Islet of Langerhans (tissue), 1 donor: ENCODE measurements around the gene YWHAQ.
"Not testable (repeated sequence)": the region's sequence is repeated elsewhere in the genome, so short reads cannot be mapped to it uniquely, and the experiment has no call there.

Experiments used
- FAIRE-seq: peaks from one replicate; lab custom pipeline; 2011; peaks lifted over from hg19 to GRCh38; lab: Jason Lieb, UNC

Gene YWHAQ

GRCh38 chr2:9552219-9553178, 78.3 kb downstream of the YWHAQ start:
- no peak for FAIRE-seq

- FAIRE-seq = not testable (repeated sequence)
Measured at GRCh38 chr2:9550859-9551391, 79.9 kb downstream of the YWHAQ start.

- no peak for FAIRE-seq
Measured at GRCh38 chr2:9549420-9549819, 81.4 kb downstream of the YWHAQ start.

- FAIRE-seq = no peak
Measured at GRCh38 chr2:9548506-9548905, 82.3 kb downstream of the YWHAQ start.

- no peak for FAIRE-seq
Measured at GRCh38 chr2:9547262-9547991, 83.4 kb downstream of the YWHAQ start.

GRCh38 chr2:9545502-9545901, 85.3 kb downstream of the YWHAQ start:
- no peak for FAIRE-seq

GRCh38 chr2:9543557-9543956, 87.2 kb downstream of the YWHAQ start:
- no peak for FAIRE-seq

- FAIRE-seq = no peak
Measured at GRCh38 chr2:9539531-9539930, 91.3 kb downstream of the YWHAQ start.

- no peak for FAIRE-seq
Measured at GRCh38 chr2:9538000-9538507, 92.7 kb downstream of the YWHAQ start.

- no peak for FAIRE-seq
Measured at GRCh38 chr2:9536504-9536903, 94.3 kb downstream of the YWHAQ start.

- FAIRE-seq = no peak
Measured at GRCh38 chr2:9535177-9535576, 95.6 kb downstream of the YWHAQ start.
